ENCODE data around the gene IQSEC1.

Gene IQSEC1

GRCh38 chr3:13051581-13051980 is 21.6 kb downstream of the IQSEC1 start:
- Histone ChIP-seq H3K36me3 (ENCODE audit: control insufficient read depth in 1 of 2, insufficient read depth in 2 of 2, low read depth in 1 of 2, low read length in 2 of 2) (no peaks in the 10 kb centered on the region), H3K27me3 (ENCODE audit: control insufficient read depth in 1 of 2, insufficient read depth in 1 of 2, low read length in 2 of 2) (peaks cover 20 to 39% of the 10 kb centered on the region in 2 experiments), H3K79me1 (replicated peaks; ENCODE audit: low read length, poor library complexity, severe bottlenecking) (no peaks in the 10 kb centered on the region), H2BK12ac (ENCODE audit: low read length in 2 of 2) (no peak overlapping the region), H2BK120ac (ENCODE audit: low read depth, low read length) (no peak overlapping the region), H3K27ac (ENCODE audit: low read length, poor library complexity, severe bottlenecking) (no peak overlapping the region), H3K18ac (ENCODE audit: low read depth in 1 of 2, low read length in 2 of 2) (no peak overlapping the region), H3K4me2 (ENCODE audit: low read length, poor library complexity, severe bottlenecking) (no peak overlapping the region), H3K9me3 (ENCODE audit: control insufficient read depth, low read length) (no peaks in the 10 kb centered on the region), H2AK5ac (ENCODE audit: low read length, severe bottlenecking) (no peak overlapping the region), H4K8ac (ENCODE audit: low read length) (no peak overlapping the region), H3K4me1 (ENCODE audit: control insufficient read depth, insufficient read depth, low read depth, low read length) (peaks cover 3% of the 10 kb centered on the region), H3K9ac (ENCODE audit: low read length) (no peak overlapping the region), H3K4ac (ENCODE audit: low read depth in 1 of 2, low read length in 2 of 2) (no peak overlapping the region), H2AFZ (ENCODE audit: low read depth, low read length) (no peak overlapping the region), H4K91ac (ENCODE audit: low read length) (no peak overlapping the region), H2BK15ac (ENCODE audit: low read depth, poor library complexity, severe bottlenecking) (no peak overlapping the region), H3K14ac (ENCODE audit: low read length in 2 of 2) (no peak overlapping the region), H3K23ac (ENCODE audit: low read length in 2 of 2) (no peak overlapping the region), H2BK5ac (ENCODE audit: low read depth, low read length, poor library complexity, severe bottlenecking) (no peak overlapping the region), H3K4me3 (ENCODE audit: insufficient read depth in 1 of 2, low read depth in 1 of 2, low read length in 2 of 2) (no peak overlapping the region)
- DNase-seq = no peak
- WGBS = 87% methylated on average over 4 of the region's 6 CpGs

GRCh38 chr3:13051066-13051465 is 22.2 kb downstream of the IQSEC1 start:
- Histone ChIP-seq H3K18ac (ENCODE audit: low read depth in 1 of 2, low read length in 2 of 2) (peak overlapping the region in 1 of 2 experiments; percentile 14), H4K91ac (ENCODE audit: low read length) (no peak overlapping the region), H3K9me3 (ENCODE audit: control insufficient read depth, low read length) (no peaks in the 10 kb centered on the region), H2AFZ (ENCODE audit: low read depth, low read length) (no peak overlapping the region), H3K4me1 (ENCODE audit: control insufficient read depth, insufficient read depth, low read depth, low read length) (peaks cover 3% of the 10 kb centered on the region), H3K79me1 (replicated peaks; ENCODE audit: low read length, poor library complexity, severe bottlenecking) (no peaks in the 10 kb centered on the region), H3K27me3 (ENCODE audit: control insufficient read depth in 1 of 2, insufficient read depth in 1 of 2, low read length in 2 of 2) (peaks cover 20 to 43% of the 10 kb centered on the region in 2 experiments), H2BK12ac (ENCODE audit: low read length in 2 of 2) (no peak overlapping the region), H4K8ac (ENCODE audit: low read length) (no peak overlapping the region), H3K27ac (ENCODE audit: low read length, poor library complexity, severe bottlenecking) (no peak overlapping the region), H3K4ac (ENCODE audit: low read depth in 1 of 2, low read length in 2 of 2) (no peak overlapping the region), H2AK5ac (ENCODE audit: low read length, severe bottlenecking) (no peak overlapping the region), H3K14ac (ENCODE audit: low read length in 2 of 2) (no peak overlapping the region), H3K4me2 (ENCODE audit: low read length, poor library complexity, severe bottlenecking) (no peak overlapping the region), H3K23ac (ENCODE audit: low read length in 2 of 2) (no peak overlapping the region), H2BK15ac (ENCODE audit: low read depth, poor library complexity, severe bottlenecking) (no peak overlapping the region), H3K9ac (ENCODE audit: low read length) (no peak overlapping the region), H3K4me3 (ENCODE audit: insufficient read depth in 1 of 2, low read depth in 1 of 2, low read length in 2 of 2) (no peak overlapping the region), H2BK5ac (ENCODE audit: low read depth, low read length, poor library complexity, severe bottlenecking) (no peak overlapping the region), H2BK120ac (ENCODE audit: low read depth, low read length) (no peak overlapping the region), H3K36me3 (ENCODE audit: control insufficient read depth in 1 of 2, insufficient read depth in 2 of 2, low read depth in 1 of 2, low read length in 2 of 2) (no peaks in the 10 kb centered on the region)
- WGBS = 63% methylated on average over 2 of the region's 2 CpGs
- DNase-seq = no peak

- no peaks in the 10 kb centered on the region for H3K9me3 ChIP-seq (ENCODE audit: control insufficient read depth, low read length)
- no peak for DNase-seq
- no peak overlapping the region for H3K4me2 ChIP-seq (ENCODE audit: low read length, poor library complexity, severe bottlenecking)
- no peak overlapping the region for H2BK120ac ChIP-seq (ENCODE audit: low read depth, low read length)
- H2AFZ ChIP-seq (ENCODE audit: low read depth, low read length) = no peak overlapping the region
- no peak overlapping the region for H3K4ac ChIP-seq (ENCODE audit: low read depth in 1 of 2, low read length in 2 of 2)
- H3K9ac ChIP-seq (ENCODE audit: low read length) = no peak overlapping the region
- peaks cover 3% of the 10 kb centered on the region for H3K4me1 ChIP-seq (ENCODE audit: control insufficient read depth, insufficient read depth, low read depth, low read length)
- peaks cover 20 to 43% of the 10 kb centered on the region in 2 experiments for H3K27me3 ChIP-seq (ENCODE audit: control insufficient read depth in 1 of 2, insufficient read depth in 1 of 2, low read length in 2 of 2)
- no peak overlapping the region for H3K18ac ChIP-seq (ENCODE audit: low read depth in 1 of 2, low read length in 2 of 2)
- H3K27ac ChIP-seq (ENCODE audit: low read length, poor library complexity, severe bottlenecking) = no peak overlapping the region
- no peak overlapping the region for H2BK12ac ChIP-seq (ENCODE audit: low read length in 2 of 2)
- H3K36me3 ChIP-seq (ENCODE audit: control insufficient read depth in 1 of 2, insufficient read depth in 2 of 2, low read depth in 1 of 2, low read length in 2 of 2) = no peaks in the 10 kb centered on the region
- no peak overlapping the region for H3K14ac ChIP-seq (ENCODE audit: low read length in 2 of 2)
- no peak overlapping the region for H2BK15ac ChIP-seq (ENCODE audit: low read depth, poor library complexity, severe bottlenecking)
- no peak overlapping the region for H4K8ac ChIP-seq (ENCODE audit: low read length)
- no peak overlapping the region for H2AK5ac ChIP-seq (ENCODE audit: low read length, severe bottlenecking)
- no peak overlapping the region for H2BK5ac ChIP-seq (ENCODE audit: low read depth, low read length, poor library complexity, severe bottlenecking)
- H3K79me1 ChIP-seq (replicated peaks; ENCODE audit: low read length, poor library complexity, severe bottlenecking) = no peaks in the 10 kb centered on the region
- WGBS = 91% methylated on average over 1 of the region's 3 CpGs
- H3K23ac ChIP-seq (ENCODE audit: low read length in 2 of 2) = no peak overlapping the region
- no peak overlapping the region for H4K91ac ChIP-seq (ENCODE audit: low read length)
- H3K4me3 ChIP-seq (ENCODE audit: insufficient read depth in 1 of 2, low read depth in 1 of 2, low read length in 2 of 2) = no peak overlapping the region
Observed at GRCh38 chr3:13050446-13050845, 22.8 kb downstream of the IQSEC1 start.

GRCh38 chr3:13049400-13049799 is 23.8 kb downstream of the IQSEC1 start:
- H3K36me3 ChIP-seq (ENCODE audit: control insufficient read depth in 1 of 2, insufficient read depth in 2 of 2, low read depth in 1 of 2, low read length in 2 of 2) = no peaks in the 10 kb centered on the region
- H3K27ac ChIP-seq (ENCODE audit: low read length, poor library complexity, severe bottlenecking) = no peak overlapping the region
- no peak overlapping the region for H3K23ac ChIP-seq (ENCODE audit: low read length in 2 of 2)
- no peak overlapping the region for H3K4me3 ChIP-seq (ENCODE audit: insufficient read depth in 1 of 2, low read depth in 1 of 2, low read length in 2 of 2)
- no peak overlapping the region for H2BK12ac ChIP-seq (ENCODE audit: low read length in 2 of 2)
- 86% methylated on average over 6 of the region's 6 CpGs for WGBS
- H3K4me2 ChIP-seq (ENCODE audit: low read length, poor library complexity, severe bottlenecking) = no peak overlapping the region
- no peak overlapping the region for H2BK5ac ChIP-seq (ENCODE audit: low read depth, low read length, poor library complexity, severe bottlenecking)
- no peak overlapping the region for H3K18ac ChIP-seq (ENCODE audit: low read depth in 1 of 2, low read length in 2 of 2)
- H2BK120ac ChIP-seq (ENCODE audit: low read depth, low read length) = no peak overlapping the region
- H3K4me1 ChIP-seq (ENCODE audit: control insufficient read depth, insufficient read depth, low read depth, low read length) = peaks cover 3% of the 10 kb centered on the region
- no peak overlapping the region for H2AK5ac ChIP-seq (ENCODE audit: low read length, severe bottlenecking)
- no peaks in the 10 kb centered on the region for H3K9me3 ChIP-seq (ENCODE audit: control insufficient read depth, low read length)
- H3K14ac ChIP-seq (ENCODE audit: low read length in 2 of 2) = no peak overlapping the region
- H4K8ac ChIP-seq (ENCODE audit: low read length) = no peak overlapping the region
- H2AFZ ChIP-seq (ENCODE audit: low read depth, low read length) = no peak overlapping the region
- H2BK15ac ChIP-seq (ENCODE audit: low read depth, poor library complexity, severe bottlenecking) = no peak overlapping the region
- H3K79me1 ChIP-seq (replicated peaks; ENCODE audit: low read length, poor library complexity, severe bottlenecking) = no peaks in the 10 kb centered on the region
- no peak for DNase-seq
- H3K9ac ChIP-seq (ENCODE audit: low read length) = no peak overlapping the region
- no peak overlapping the region for H4K91ac ChIP-seq (ENCODE audit: low read length)
- H3K27me3 ChIP-seq (ENCODE audit: control insufficient read depth in 1 of 2, insufficient read depth in 1 of 2, low read length in 2 of 2) = peaks cover 19 to 51% of the 10 kb centered on the region in 2 experiments
- no peak overlapping the region for H3K4ac ChIP-seq (ENCODE audit: low read depth in 1 of 2, low read length in 2 of 2)

Measured in mesenchymal stem cell (in vitro differentiated cells and primary cell).